ENCODE measurements around the gene ZBED2.

ZBED2 gene

GRCh38 chr3:111613294-111613693 lies 18.1 kb upstream of the ZBED2 start:
- H3K4me1 Mint-ChIP-seq, result peaks cover 55 to 94% of the 10 kb centered on the region in 2 donors
- DNase-seq, result peak; percentile 29
- H3K36me3 Mint-ChIP-seq, result peaks cover 29 to 32% of the 10 kb centered on the region in 2 donors
- no peaks in the 10 kb centered on the region for H3K27me3 Mint-ChIP-seq
- no peak overlapping the region for H3K4me3 Mint-ChIP-seq
- H3K9me3 Mint-ChIP-seq, result peaks cover 5 to 8% of the 10 kb centered on the region in 2 donors
- peak overlapping the region; percentile 88 for H3K27ac Mint-ChIP-seq
- ATAC-seq (replicated peaks), result peak; percentile 46 to 47

GRCh38 chr3:111610612-111611054 lies 15.5 kb upstream of the ZBED2 start:
- DNase-seq (no peak), ATAC-seq (replicated peaks) (peak; percentile 41 to 44)
- Mint-ChIP-seq H3K4me1 (peaks cover 51 to 89% of the 10 kb centered on the region in 2 donors), H3K4me3 (peak overlapping the region; percentile 74 to 76), H3K27me3 (no peaks in the 10 kb centered on the region), H3K27ac (peak overlapping the region; percentile 99), H3K9me3 (peaks cover 5 to 8% of the 10 kb centered on the region in 2 donors), H3K36me3 (peaks cover 17 to 19% of the 10 kb centered on the region in 2 donors)

- Mint-ChIP-seq H3K4me1 (peaks cover 53 to 89% of the 10 kb centered on the region in 2 donors), H3K36me3 (peaks cover 17 to 19% of the 10 kb centered on the region in 2 donors)
- peak; percentile 77 to 78 for ATAC-seq (replicated peaks)
Observed at GRCh38 chr3:111610189-111610588, 15.0 kb upstream of the ZBED2 start.

GRCh38 chr3:111609700-111610099 lies 14.6 kb upstream of the ZBED2 start:
- peak overlapping the region; percentile 99 for H3K27ac Mint-ChIP-seq

More at GRCh38 chr3:111610189-111610588, 15.0 kb upstream of the ZBED2 start:
- peak overlapping the region; percentile 74 to 76 for H3K4me3 Mint-ChIP-seq
- peak; percentile 31 for DNase-seq
- H3K27me3 Mint-ChIP-seq, result no peaks in the 10 kb centered on the region
- peak overlapping the region; percentile 99 for H3K27ac Mint-ChIP-seq
- H3K9me3 Mint-ChIP-seq, result peaks cover 6 to 7% of the 10 kb centered on the region in 2 donors

GRCh38 chr3:111608383-111608782 lies 13.2 kb upstream of the ZBED2 start:
- H3K4me3 Mint-ChIP-seq, result no peak overlapping the region
- H3K27me3 Mint-ChIP-seq, result no peaks in the 10 kb centered on the region
- no peak for ATAC-seq (replicated peaks)
- peaks cover 55 to 89% of the 10 kb centered on the region in 2 donors for H3K4me1 Mint-ChIP-seq
- H3K36me3 Mint-ChIP-seq, result peaks cover 12 to 19% of the 10 kb centered on the region in 2 donors
- H3K9me3 Mint-ChIP-seq, result peaks cover 4 to 7% of the 10 kb centered on the region in 2 donors
- DNase-seq, result no peak
- H3K27ac Mint-ChIP-seq, result peak overlapping the region; percentile 70

More at GRCh38 chr3:111609700-111610099, 14.6 kb upstream of the ZBED2 start:
- no peak for ATAC-seq (replicated peaks)
- no peak for DNase-seq
- Mint-ChIP-seq H3K27me3 (no peaks in the 10 kb centered on the region), H3K4me3 (no peak overlapping the region), H3K4me1 (peaks cover 52 to 89% of the 10 kb centered on the region in 2 donors), H3K36me3 (peaks cover 16 to 19% of the 10 kb centered on the region in 2 donors), H3K9me3 (peaks cover 4 to 8% of the 10 kb centered on the region in 2 donors)

GRCh38 chr3:111607240-111607920 lies 12.2 kb upstream of the ZBED2 start:
- ATAC-seq (replicated peaks) (no peak), DNase-seq (no peak)
- no peaks in the 10 kb centered on the region for H3K27me3 Mint-ChIP-seq
- H3K9me3 Mint-ChIP-seq, result peaks cover 4 to 7% of the 10 kb centered on the region in 2 donors
- H3K4me3 Mint-ChIP-seq, result peak overlapping the region in 1 of 2 donors; percentile 11
- peaks cover 12 to 19% of the 10 kb centered on the region in 2 donors for H3K36me3 Mint-ChIP-seq
- H3K4me1 Mint-ChIP-seq, result peaks cover 55 to 83% of the 10 kb centered on the region in 2 donors
- peak overlapping the region; percentile 70 for H3K27ac Mint-ChIP-seq

- H3K4me1 Mint-ChIP-seq, result peaks cover 42 to 65% of the 10 kb centered on the region in 2 donors
- peak overlapping the region in 1 of 2 donors; percentile 1 for H3K4me3 Mint-ChIP-seq
- ATAC-seq (replicated peaks) (no peak), DNase-seq (no peak)
- peaks cover 8 to 13% of the 10 kb centered on the region in 2 donors for H3K36me3 Mint-ChIP-seq
- no peaks in the 10 kb centered on the region for H3K27me3 Mint-ChIP-seq
- peak overlapping the region; percentile 57 for H3K27ac Mint-ChIP-seq
- H3K9me3 Mint-ChIP-seq, result peaks cover 4 to 7% of the 10 kb centered on the region in 2 donors
Observed at GRCh38 chr3:111605493-111605892, 10.3 kb upstream of the ZBED2 start.

GRCh38 chr3:111605018-111605417 lies 9.9 kb upstream of the ZBED2 start:
- H3K4me3 Mint-ChIP-seq, result peak overlapping the region in 1 of 2 donors; percentile 1
- H3K27me3 Mint-ChIP-seq, result no peaks in the 10 kb centered on the region
- H3K27ac Mint-ChIP-seq, result peak overlapping the region; percentile 57
- H3K36me3 Mint-ChIP-seq, result peaks cover 4 to 10% of the 10 kb centered on the region in 2 donors
- ATAC-seq (replicated peaks), result no peak
- peaks cover 4 to 7% of the 10 kb centered on the region in 2 donors for H3K9me3 Mint-ChIP-seq
- peaks cover 39 to 60% of the 10 kb centered on the region in 2 donors for H3K4me1 Mint-ChIP-seq
- DNase-seq, result no peak

- DNase-seq (peak; percentile 46), ATAC-seq (replicated peaks) (peak; percentile 88 to 90)
- Mint-ChIP-seq H3K4me1 (peaks cover 36 to 53% of the 10 kb centered on the region in 2 donors), H3K27ac (peak overlapping the region; percentile 87), H3K9me3 (peaks cover 4 to 7% of the 10 kb centered on the region in 2 donors), H3K4me3 (peak overlapping the region; percentile 28 to 39), H3K27me3 (no peaks in the 10 kb centered on the region), H3K36me3 (peaks cover 4 to 10% of the 10 kb centered on the region in 2 donors)
Observed at GRCh38 chr3:111604119-111604518, 9.0 kb upstream of the ZBED2 start.

- peaks cover 33 to 49% of the 10 kb centered on the region in 2 donors for H3K4me1 Mint-ChIP-seq
- ATAC-seq (replicated peaks) (peak; percentile 78 to 80), DNase-seq (no peak)
- peak overlapping the region; percentile 87 for H3K27ac Mint-ChIP-seq
- peak overlapping the region; percentile 28 to 40 for H3K4me3 Mint-ChIP-seq
- H3K27me3 Mint-ChIP-seq, result no peaks in the 10 kb centered on the region
- peaks cover 0 to 5% of the 10 kb centered on the region in 2 donors for H3K9me3 Mint-ChIP-seq
- H3K36me3 Mint-ChIP-seq, result peaks cover 0 to 8% of the 10 kb centered on the region in 2 donors
Observed at GRCh38 chr3:111603679-111604078, 8.5 kb upstream of the ZBED2 start.

- Mint-ChIP-seq H3K4me3 (no peak overlapping the region), H3K36me3 (no peaks in the 10 kb centered on the region), H3K9me3 (peaks cover 0 to 5% of the 10 kb centered on the region in 2 donors), H3K27me3 (no peaks in the 10 kb centered on the region), H3K27ac (no peak overlapping the region), H3K4me1 (peaks cover 23 to 34% of the 10 kb centered on the region in 2 donors)
- DNase-seq (no peak), ATAC-seq (replicated peaks) (no peak)
Observed at GRCh38 chr3:111601810-111602209, 6.7 kb upstream of the ZBED2 start.

- DNase-seq (no peak), ATAC-seq (replicated peaks) (no peak)
- Mint-ChIP-seq H3K9me3 (peaks cover 2 to 5% of the 10 kb centered on the region in 2 donors), H3K27me3 (no peaks in the 10 kb centered on the region), H3K4me1 (peaks cover 21 to 34% of the 10 kb centered on the region in 2 donors), H3K36me3 (peaks cover 9 to 15% of the 10 kb centered on the region in 2 donors), H3K4me3 (no peak overlapping the region), H3K27ac (no peak overlapping the region)
Observed at GRCh38 chr3:111598552-111598951, 3.4 kb upstream of the ZBED2 start.

GRCh38 chr3:111598139-111598538 lies 3.0 kb upstream of the ZBED2 start:
- no peak for ATAC-seq (replicated peaks)
- DNase-seq, result no peak
- Mint-ChIP-seq H3K4me3 (no peak overlapping the region), H3K27me3 (no peaks in the 10 kb centered on the region), H3K27ac (no peak overlapping the region), H3K36me3 (peaks cover 11 to 17% of the 10 kb centered on the region in 2 donors), H3K9me3 (peaks cover 2 to 5% of the 10 kb centered on the region in 2 donors), H3K4me1 (peaks cover 20 to 33% of the 10 kb centered on the region in 2 donors)

- H3K9me3 Mint-ChIP-seq, result peaks cover 2 to 5% of the 10 kb centered on the region in 2 donors
- H3K27me3 Mint-ChIP-seq, result no peaks in the 10 kb centered on the region
- ATAC-seq (replicated peaks) (no peak), DNase-seq (no peak)
- peak overlapping the region; percentile 20 for H3K27ac Mint-ChIP-seq
- peaks cover 16 to 22% of the 10 kb centered on the region in 2 donors for H3K36me3 Mint-ChIP-seq
- H3K4me3 Mint-ChIP-seq, result peak overlapping the region in 1 of 2 donors; percentile 37
- peaks cover 18 to 39% of the 10 kb centered on the region in 2 donors for H3K4me1 Mint-ChIP-seq
Observed at GRCh38 chr3:111596328-111596727, 1.2 kb upstream of the ZBED2 start.

All from stimulated activated naive B cell treated with anti-CD40 and anti-IgM and Interleukin-4, amounts not matched to agents 10 μg/mL and 1 μg/mL and 100 μg/mL, for 72 hours (primary cell).